NCI-H187 (cell line): ENCODE measurements around the gene CEP290.

Experiments used
- DNase-seq, 2 experiments: peaks; one replicate each; lab custom pipeline; 2025; lab: John Stamatoyannopoulos, UW

The CEP290 gene, protein sequence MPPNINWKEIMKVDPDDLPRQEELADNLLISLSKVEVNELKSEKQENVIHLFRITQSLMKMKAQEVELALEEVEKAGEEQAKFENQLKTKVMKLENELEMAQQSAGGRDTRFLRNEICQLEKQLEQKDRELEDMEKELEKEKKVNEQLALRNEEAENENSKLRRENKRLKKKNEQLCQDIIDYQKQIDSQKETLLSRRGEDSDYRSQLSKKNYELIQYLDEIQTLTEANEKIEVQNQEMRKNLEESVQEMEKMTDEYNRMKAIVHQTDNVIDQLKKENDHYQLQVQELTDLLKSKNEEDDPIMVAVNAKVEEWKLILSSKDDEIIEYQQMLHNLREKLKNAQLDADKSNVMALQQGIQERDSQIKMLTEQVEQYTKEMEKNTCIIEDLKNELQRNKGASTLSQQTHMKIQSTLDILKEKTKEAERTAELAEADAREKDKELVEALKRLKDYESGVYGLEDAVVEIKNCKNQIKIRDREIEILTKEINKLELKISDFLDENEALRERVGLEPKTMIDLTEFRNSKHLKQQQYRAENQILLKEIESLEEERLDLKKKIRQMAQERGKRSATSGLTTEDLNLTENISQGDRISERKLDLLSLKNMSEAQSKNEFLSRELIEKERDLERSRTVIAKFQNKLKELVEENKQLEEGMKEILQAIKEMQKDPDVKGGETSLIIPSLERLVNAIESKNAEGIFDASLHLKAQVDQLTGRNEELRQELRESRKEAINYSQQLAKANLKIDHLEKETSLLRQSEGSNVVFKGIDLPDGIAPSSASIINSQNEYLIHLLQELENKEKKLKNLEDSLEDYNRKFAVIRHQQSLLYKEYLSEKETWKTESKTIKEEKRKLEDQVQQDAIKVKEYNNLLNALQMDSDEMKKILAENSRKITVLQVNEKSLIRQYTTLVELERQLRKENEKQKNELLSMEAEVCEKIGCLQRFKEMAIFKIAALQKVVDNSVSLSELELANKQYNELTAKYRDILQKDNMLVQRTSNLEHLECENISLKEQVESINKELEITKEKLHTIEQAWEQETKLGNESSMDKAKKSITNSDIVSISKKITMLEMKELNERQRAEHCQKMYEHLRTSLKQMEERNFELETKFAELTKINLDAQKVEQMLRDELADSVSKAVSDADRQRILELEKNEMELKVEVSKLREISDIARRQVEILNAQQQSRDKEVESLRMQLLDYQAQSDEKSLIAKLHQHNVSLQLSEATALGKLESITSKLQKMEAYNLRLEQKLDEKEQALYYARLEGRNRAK (N-terminal part only)

DNA sequence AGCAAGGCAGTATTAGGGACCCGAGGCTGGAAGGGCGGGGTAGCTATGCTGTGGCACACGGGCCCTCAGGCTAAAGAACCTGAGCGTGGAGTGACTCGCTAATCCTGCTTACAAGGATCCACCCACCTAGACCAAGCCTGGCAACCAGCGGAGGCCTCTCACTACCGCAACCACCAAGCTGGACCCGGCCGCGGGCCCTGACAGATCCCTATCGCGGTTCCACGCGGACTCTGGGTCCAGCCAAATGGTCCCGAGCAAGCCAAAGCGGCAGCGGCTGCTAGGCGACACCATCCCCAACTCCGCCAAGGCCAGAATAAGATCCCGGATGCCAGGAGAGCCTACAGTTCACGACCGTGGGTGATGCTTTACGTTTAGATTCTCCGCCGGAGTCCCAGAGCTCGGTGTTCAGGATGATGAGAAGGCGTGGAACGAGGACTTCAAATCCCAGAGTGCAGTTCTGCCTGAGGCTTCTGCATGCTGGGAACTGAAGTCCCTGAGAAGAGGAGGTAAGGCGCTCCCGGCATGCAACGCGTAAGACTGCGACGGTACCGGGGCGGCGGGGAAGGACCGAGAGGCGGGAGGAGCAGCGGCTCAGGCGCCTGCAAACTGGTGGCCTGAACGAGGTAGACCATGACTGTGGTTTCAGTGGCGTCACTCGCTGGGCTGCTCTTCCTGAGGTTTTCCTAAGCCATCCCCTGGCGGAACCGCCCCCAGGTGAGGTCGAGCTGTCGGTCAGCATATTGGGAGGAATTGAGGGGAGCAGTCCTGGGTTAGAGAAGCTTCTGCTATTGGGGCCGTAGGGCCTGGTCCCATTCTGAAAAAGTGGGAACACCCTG, at the start of gene CEP290, which contains the start of gene TMTC3:
CEP290 (minus strand) TSS at position 315 of the 836 bp plus-strand sequence. CDS start 781 bp downstream, outside the sequence.
TMTC3 (plus strand) TSS at position 534 of the 836 bp plus-strand sequence. CDS start 6,009 bp downstream, outside the sequence.
- DNase-seq, result peak; percentile 92 to 98

DNA sequence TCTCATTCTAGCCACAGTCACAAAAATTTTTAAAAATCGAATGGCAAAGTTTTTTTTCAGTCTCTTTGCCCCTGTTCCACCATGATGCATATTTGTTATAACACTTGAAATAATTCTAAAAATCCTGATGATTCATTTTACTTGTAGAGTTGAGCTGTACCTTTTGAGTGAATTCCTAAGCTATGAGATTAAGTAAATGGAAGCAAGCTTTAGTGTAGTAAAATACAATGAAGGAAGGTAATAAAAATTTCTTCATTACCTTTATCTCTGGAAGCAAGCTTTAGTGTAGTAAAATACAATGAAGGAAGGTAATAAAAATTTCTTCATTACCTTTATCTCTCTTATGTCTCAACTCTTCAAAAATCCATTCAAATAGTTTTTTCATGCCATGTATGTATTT, 46.3 kb upstream of the CEP290 start:
- DNase-seq, result no peak

DNA sequence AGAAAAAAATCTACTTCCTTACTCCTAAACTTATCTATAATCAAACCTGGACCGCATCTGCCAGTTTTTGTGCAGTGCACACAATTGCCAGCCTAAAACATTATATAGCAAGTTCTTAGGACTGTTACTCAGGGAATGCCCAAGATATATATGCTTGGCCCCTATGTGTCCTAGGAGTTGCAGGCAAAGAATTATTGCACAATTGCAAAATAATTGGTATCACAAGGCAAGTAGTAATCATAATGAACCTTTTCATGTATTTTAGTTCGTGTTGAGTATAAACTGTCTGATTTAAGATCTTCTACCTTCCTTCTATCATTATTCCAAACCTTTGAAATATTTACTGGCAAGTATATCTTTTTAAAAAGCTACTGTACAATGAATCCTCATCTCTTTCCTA, 45.7 kb upstream of the CEP290 start:
- no peak for DNase-seq

DNA sequence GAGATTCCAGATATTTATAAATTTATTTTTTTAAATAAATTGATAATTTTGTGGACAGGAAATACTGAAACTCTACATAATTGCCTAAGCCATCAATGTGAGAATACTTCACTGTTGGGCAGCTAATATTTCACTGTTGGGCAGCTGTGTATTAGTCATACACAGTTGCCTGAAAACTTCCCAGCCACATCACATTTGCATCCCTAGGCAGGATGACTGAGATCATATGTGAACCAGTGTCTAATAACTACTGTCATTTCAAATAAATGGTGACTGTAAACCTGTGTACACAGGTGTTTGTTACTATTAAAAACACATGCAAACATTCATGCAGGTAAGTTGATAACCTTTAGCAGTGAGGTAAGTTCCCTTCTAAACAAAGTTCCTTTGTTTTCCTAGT, 44.1 kb upstream of the CEP290 start:
- DNase-seq, result no peak

- no peak for DNase-seq
Measured at GRCh38 chr12:88185279-88185678, 43.4 kb upstream of the CEP290 start.

DNA sequence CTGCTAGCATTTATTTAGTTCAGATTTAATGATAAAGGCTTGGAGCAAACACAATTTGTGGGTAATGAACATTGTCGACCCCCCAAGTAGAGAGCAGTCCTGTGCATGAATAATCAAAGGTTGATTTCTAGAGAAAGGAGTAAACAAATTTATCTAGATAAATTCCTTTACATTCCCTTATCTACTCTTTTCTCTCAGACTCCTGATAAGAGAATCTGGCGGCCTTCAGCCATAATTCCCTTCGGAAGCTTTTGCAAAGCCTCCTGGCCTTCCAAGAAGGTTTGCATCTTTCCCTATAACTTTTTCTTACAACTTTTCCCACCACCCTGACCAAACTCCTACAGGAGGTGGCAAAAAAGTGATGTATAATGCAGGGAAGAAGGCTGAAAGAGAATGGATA, 42.3 kb upstream of the CEP290 start:
- no peak for DNase-seq

GRCh38 chr12:88182416-88182815, 40.5 kb upstream of the CEP290 start:
- DNase-seq, result no peak

DNA sequence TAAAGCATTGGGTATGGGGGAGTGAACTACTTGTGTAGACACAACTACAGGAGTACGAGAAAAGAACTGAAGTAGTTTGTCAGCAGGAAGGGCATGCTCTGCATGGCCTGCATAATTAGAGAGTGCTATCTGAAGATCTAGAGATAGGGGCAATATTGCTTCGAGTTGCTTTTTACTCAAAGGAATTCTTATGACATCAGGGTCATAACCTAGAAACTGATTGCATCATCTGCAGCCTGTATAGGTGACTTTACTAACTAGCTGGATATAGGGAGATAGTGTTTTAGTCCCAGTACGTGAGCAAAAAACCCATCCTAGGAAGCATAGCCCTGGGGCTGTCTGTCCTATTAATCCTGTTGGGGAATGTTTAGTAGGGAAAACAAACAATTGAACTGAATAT, 40.0 kb upstream of the CEP290 start:
- no peak for DNase-seq

- no peak for DNase-seq
Measured at GRCh38 chr12:88179436-88180014, 37.6 kb upstream of the CEP290 start.

DNA sequence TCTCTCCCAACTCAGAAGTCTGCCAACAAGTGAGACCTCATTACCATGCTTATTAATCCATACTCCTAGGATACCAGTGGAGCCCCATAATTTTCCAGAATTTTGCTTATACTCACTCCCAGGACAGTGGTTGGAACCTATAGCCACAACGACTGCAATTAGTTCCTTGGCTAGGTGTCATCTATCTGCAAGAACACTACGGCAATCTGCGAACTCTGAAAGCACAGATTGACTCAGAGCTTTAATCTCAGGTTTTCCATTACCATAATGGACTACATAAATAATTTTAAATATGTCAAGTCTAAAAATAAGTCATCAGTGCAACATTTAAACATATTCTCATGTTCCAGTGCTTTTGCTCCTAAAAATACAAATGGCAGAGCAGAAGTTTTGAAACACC, 33.7 kb upstream of the CEP290 start:
- DNase-seq, result no peak

GRCh38 chr12:88172844-88173407, 31.0 kb upstream of the CEP290 start:
- no peak for DNase-seq

GRCh38 chr12:88167384-88167783, 25.5 kb upstream of the CEP290 start:
- DNase-seq, result no peak

GRCh38 chr12:88166179-88166578, 24.3 kb upstream of the CEP290 start:
- DNase-seq, result no peak

DNA sequence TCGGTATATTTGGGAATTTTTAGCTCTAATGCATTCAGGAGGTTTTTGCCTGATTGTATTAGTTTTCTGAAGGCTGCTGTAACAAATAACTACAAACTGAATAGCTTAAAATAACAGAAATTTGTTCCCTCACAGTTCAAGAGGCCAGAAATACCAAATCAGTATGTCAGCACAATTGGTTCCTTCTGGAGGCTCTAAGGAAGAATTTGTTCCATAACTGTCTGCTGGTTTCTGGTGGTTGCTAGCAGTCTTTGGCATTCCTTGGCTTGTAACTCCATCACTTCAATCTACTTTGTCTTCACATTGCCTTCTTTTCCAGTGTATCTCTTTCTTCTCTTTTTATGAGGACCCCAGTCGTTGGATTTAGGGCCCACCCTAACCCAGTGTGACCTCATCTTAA, 21.5 kb upstream of the CEP290 start:
- DNase-seq, result no peak

DNA sequence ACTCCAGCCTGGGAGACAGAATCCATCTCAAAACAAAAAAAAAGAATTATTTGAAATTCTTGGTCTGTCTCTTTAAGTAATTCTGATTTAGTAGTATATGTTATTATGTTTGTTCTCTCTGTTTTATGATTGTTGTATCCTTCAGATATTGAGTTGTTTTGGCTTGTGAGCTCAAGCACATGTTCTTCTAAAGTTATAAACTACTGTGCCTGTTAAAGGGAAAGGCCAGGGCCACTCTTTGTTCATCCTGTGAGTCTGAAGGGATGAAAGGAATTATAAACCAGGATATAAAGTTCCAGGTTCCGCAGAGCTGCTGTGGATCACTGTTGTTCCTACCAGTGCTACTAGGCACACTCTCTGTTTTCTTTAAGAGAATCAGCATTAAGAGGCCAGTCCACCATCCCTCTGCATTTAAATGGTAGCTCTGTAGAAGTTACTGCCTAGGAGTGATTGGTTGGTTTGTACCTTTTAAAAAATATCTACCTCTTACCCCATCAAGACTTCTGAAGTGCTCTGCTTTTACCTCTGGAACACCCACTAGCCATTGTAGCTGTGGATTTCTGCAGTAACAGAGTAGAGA, 14.3 kb upstream of the CEP290 start:
- DNase-seq, result no peak

DNA sequence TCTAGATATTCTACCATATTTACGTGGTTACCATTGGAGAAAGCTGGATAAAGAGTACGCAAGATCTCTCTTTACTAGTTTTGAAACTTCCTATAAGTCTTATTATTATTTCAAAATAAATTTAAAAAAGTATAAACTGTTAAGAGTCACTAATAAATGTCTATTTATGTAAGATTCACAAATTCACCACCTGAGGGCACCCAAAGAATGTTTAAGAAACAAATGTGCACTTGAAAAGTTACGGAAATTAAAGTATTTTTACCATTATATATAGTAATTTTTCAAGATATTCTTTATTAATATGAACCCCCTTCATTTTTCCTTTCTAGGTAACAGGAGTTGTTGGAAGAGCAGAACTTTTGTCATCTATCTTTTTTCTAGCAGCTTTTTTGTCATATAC, 12.1 kb upstream of the CEP290 start:
- no peak for DNase-seq

DNA sequence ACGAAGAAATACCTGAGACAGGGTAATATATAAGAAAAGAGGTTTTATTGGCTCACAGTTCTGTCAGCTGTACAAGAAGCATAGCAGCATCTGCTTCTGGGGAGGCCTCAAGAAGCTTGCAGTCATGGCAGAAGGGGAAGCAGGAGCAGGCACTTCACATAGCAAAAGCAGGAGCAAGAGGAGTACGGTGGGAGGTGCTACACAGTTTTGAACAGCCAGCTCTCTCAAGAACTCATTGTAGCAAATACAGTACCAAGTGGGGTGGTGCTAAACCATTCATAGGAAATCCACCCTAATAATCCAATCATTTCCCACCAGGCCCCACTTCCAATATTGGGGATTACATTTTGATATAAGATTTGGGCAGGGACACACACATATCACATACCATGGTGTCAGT, 8.2 kb upstream of the CEP290 start:
- no peak for DNase-seq

DNA sequence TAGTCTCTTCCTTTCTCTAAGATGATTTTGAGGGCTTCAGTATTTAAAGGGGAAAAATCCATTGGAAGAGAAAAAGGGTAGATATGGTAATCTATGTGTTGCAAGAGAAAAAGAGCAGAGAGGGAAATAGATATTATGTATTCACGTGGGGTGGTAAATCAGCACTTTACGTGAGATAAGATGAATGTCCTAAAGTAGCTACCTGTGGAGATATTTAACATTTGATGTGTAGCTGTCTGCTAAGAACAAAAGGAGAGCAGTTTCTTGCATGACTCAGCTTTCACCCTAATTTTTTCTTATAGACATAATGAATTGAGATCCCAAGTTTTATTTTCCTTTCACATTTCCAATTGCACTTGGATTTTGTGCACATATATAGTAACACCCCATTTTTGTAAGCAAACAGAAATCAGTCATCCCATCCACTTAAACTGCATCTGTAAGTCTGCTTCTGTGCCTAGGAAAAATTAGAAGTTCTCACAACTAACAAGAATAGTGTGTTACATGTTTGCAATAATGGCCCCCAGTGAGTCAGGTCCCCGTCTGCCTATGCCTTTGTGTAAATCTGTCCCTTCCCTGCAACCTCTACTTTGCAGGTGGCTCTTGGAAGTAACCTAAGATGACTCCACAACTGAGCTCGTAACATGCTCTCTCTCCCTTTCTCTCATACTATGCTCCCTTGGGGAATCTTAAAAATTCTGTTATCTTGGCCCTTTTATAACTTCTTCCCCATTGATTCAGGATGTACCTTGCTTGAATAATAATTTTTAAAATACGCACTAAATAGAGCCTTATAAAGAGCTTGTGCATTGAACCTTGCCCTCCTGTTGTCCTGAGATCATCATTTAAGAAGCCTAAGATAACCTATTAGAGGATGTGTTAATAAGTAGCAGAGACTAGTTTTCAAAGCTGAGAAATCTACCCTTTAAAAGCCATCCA, 3.9 kb upstream of the CEP290 start:
- DNase-seq, result no peak
